ENCODE data around the gene SH3GLB1. TPM values are rescaled to one million over a fixed set of nuclear protein-coding genes. Genes with fewer than 3 reads are reported as not detected.

The SH3GLB1 gene
- total RNA-seq, 1 experiment from 2014 or later: 36.6 TPM

DNA sequence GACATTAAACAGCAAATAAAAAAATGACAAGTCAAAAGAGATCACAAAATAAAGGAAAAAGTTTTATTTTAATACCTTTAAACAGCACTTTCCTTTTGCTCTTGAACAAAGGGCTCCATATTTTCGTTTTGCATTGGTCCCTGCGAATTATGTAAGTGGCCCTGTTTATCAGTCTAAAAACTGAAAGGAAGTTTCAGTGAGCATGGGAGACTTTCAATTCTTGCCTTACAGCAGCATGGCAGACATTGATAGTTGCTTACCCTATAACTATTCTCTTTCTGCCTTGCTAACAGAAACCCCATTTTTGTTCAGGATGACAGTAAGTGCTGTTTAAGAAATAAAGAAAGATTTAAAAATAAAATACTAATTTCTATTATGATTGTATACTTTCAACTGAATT, 5.2 kb upstream of the SH3GLB1 start:
- no peaks in the 10 kb centered on the region for H4K20me1 ChIP-seq (ENCODE audit: control insufficient read depth, insufficient read depth, insufficient read length)
- H3K23ac ChIP-seq (ENCODE audit: insufficient read length, low read depth, low read length): no peak overlapping the region
- no peak overlapping the region for H3K14ac ChIP-seq (ENCODE audit: insufficient read depth, low read length)
- H3K79me2 ChIP-seq (ENCODE audit: insufficient read depth, low read length): no peaks in the 10 kb centered on the region
- no peaks in the 10 kb centered on the region; a peak in 1 of 5 replicates for H3K9me3 Mint-ChIP-seq
- no peak overlapping the region for H3K27ac ChIP-seq (ENCODE audit: insufficient read length, low read depth, low read length)
- no peak for DNase-seq
- H2BK120ac ChIP-seq (ENCODE audit: low read depth, low read length, poor library complexity, severe bottlenecking): no peak overlapping the region
- no peak overlapping the region for H2BK20ac ChIP-seq (ENCODE audit: low read depth, low read length, poor library complexity, severe bottlenecking)
- H4K5ac ChIP-seq (ENCODE audit: insufficient read length, low read depth, low read length): no peak overlapping the region
- H3K79me1 ChIP-seq (ENCODE audit: insufficient read depth, low read depth, low read length, poor library complexity, severe bottlenecking): no peaks in the 10 kb centered on the region
- H3K4me1 Mint-ChIP-seq: peaks cover 12 to 18% of the 10 kb centered on the region in 2 experiments
- no peak overlapping the region for H2BK15ac ChIP-seq (ENCODE audit: low read depth, low read length)
- H3K27me3 Mint-ChIP-seq (ENCODE audit: low read depth): peaks cover 3% of the 10 kb centered on the region; the same call in 1 of the 2 replicates
- no peak overlapping the region for H2AK5ac ChIP-seq (ENCODE audit: insufficient read length, low read length)
- H3K18ac ChIP-seq (ENCODE audit: insufficient read length, low read depth, low read length): no peak overlapping the region
- no peaks in the 10 kb centered on the region for H3K9me3 ChIP-seq (ENCODE audit: control insufficient read depth, low read depth, low read length)
- WGBS (ENCODE audit: extremely low coverage, insufficient read length, low lambda C conversion rate): no CpG with 5 or more reads among the region's 2 CpGs
- H3K4me2 ChIP-seq (ENCODE audit: insufficient read depth, insufficient read length, low read length): no peak overlapping the region
- H3K9ac ChIP-seq (ENCODE audit: extremely low read depth, insufficient read length, low read length): no peak overlapping the region
- no peak overlapping the region for H4K91ac ChIP-seq (ENCODE audit: insufficient read length, low read depth, low read length)
- H3K36me3 Mint-ChIP-seq (ENCODE audit: insufficient read depth in 1 of 3, low read depth in 3 of 3): no peaks in the 10 kb centered on the region
- no peak overlapping the region for H3K4ac ChIP-seq (ENCODE audit: low read depth, low read length)
- H3K4me1 ChIP-seq (ENCODE audit: insufficient read depth, low read length): peaks cover 4% of the 10 kb centered on the region; the same call in 1 of the 2 replicates
- no peak overlapping the region for H2BK5ac ChIP-seq (ENCODE audit: insufficient read length, low read length)
- no peaks in the 10 kb centered on the region for H3K27me3 ChIP-seq (ENCODE audit: insufficient read depth, low read length)
- H3K27ac Mint-ChIP-seq: no peak overlapping the region
- H3K23me2 ChIP-seq (ENCODE audit: insufficient read length, low read depth, low read length, poor library complexity, severe bottlenecking): peaks cover 6% of the 10 kb centered on the region
- H2AFZ ChIP-seq (ENCODE audit: low read length): no peak overlapping the region
- no peak overlapping the region for H3K56ac ChIP-seq (ENCODE audit: insufficient read length, low read depth, low read length)
- no peak overlapping the region for H2BK12ac ChIP-seq (ENCODE audit: insufficient read length, low read depth, low read length)
- no peak overlapping the region for H4K8ac ChIP-seq (replicated peaks; ENCODE audit: insufficient read length, low read depth, low read length)
- no peak overlapping the region for H3K4me3 Mint-ChIP-seq
- no peak overlapping the region for H3T11ph ChIP-seq (ENCODE audit: low read length)
- TF ChIP-seq CTCF (conservative IDR thresholded peaks at IDR 0.05): no peak

Measured in H9 (cell line).